Omental fat pad (tissue), 4 donors: ENCODE results near the gene CD84. TPM values are rescaled to one million over a fixed set of nuclear protein-coding genes. Genes with fewer than 3 reads are reported as not detected.
"Not testable (repeated sequence)": the region's sequence is repeated elsewhere in the genome, so short reads cannot be mapped to it uniquely, and the experiment has no call there.

Experiments
- ATAC-seq: fragments of 150-250 bp; one replicate; pipeline ENCODE4 v1.9.1; 2016; ENCODE audit warnings: mild to moderate bottlenecking, moderate library complexity; ENCODE audit not compliant: low FRiP score
- DNase-seq: peaks from one replicate; pipeline ENCODE4 v3.0.0-alpha.2; 2019; ENCODE audit warnings: low spot score
- CTCF ChIP-seq, 3 donors: fragments of 450-650 bp; IDR thresholded peaks; one replicate each; pipeline ENCODE4 v1.5.1; 2016 to 2017; ENCODE audit warnings: antibody characterized with exemption in 3 of 3, mild to moderate bottlenecking in 3 of 3, moderate library complexity in 2 of 3
- total RNA-seq, 4 donors: library from RNA; depleted of rRNA; stranded (reverse); fragments of >200 nt; gene quantifications; one replicate each; pipeline ENCODE4 v1.1.0, GENCODE V29; 2016

Gene CD84
- total RNA-seq: 10 to 100 TPM; 10.6 to 33.4 (median 13.8) TPM

GRCh38 chr1:160579216-160579701 is at the start of gene CD84:
TSS of gene CD84 (minus strand) at chr1:160579496. CDS start at chr1:160579437, 59 bp downstream.
- no peak for TF ChIP-seq CTCF (IDR thresholded peaks at IDR 0.05)
- ATAC-seq (no peak), DNase-seq (no peak)

GRCh38 chr1:160628799-160629263 is 49.5 kb upstream of the CD84 start:
- no peak for DNase-seq
- ATAC-seq: no peak
- no peak for TF ChIP-seq CTCF (IDR thresholded peaks at IDR 0.05)

- DNase-seq, ATAC-seq: not testable (repeated sequence)
Observed at GRCh38 chr1:160627677-160628289, 48.5 kb upstream of the CD84 start.

GRCh38 chr1:160626509-160627342 is 47.4 kb upstream of the CD84 start:
- ATAC-seq (no peak), DNase-seq (no peak)
- TF ChIP-seq CTCF (IDR thresholded peaks at IDR 0.05): no peak

GRCh38 chr1:160625725-160626498 is 46.6 kb upstream of the CD84 start:
- no peak for TF ChIP-seq CTCF (IDR thresholded peaks at IDR 0.05)
- no peak for DNase-seq
- ATAC-seq: no peak

- DNase-seq: no peak
- no peak for ATAC-seq
- no peak for TF ChIP-seq CTCF (IDR thresholded peaks at IDR 0.05)
Observed at GRCh38 chr1:160625321-160625720, 46.0 kb upstream of the CD84 start.

- no peak for TF ChIP-seq CTCF (IDR thresholded peaks at IDR 0.05)
- DNase-seq (no peak), ATAC-seq (no peak)
Observed at GRCh38 chr1:160624464-160624863, 45.2 kb upstream of the CD84 start.
